Measurements from ENCODE around the gene ACOD1.
A peak's percentile ranks its signal among the peaks of the same experiment; 100 is the strongest.

Gene ACOD1

DNA sequence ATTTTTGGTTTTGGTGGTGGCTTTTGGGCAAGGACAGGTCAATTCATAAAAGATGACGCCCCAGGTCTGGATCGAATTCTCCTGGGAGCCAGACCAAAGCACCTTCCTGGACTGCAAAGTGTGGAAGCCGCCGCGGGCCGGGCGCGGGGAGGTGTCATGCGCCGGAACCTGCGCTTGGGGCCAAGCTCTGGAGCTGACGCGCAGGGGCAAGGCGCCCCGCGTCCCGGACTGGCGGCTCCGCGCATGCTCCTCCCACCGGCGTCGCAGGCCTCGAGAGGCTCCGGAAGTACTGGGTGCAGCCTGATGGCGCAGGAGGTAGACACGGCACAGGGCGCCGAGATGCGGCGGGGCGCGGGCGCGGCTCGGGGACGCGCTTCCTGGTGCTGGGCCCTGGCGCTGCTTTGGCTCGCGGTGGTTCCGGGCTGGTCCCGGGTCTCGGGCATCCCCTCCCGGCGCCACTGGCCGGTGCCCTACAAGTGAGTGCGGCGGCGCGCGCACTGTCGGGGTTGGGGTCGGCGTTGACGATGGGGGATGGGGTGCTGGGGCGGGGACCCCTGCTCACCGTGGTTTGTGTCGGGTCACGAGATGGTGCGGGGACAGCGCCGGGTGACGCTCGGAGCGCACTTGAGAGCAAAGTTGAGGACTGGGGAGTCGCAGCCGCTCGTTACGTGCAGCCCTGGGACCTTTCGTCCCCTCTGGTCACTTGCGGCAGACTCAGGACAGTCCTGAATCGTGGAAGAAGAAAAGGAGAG, 43.7 kb downstream of the ACOD1 start, which contains the start of gene CLN5:
CLN5 (plus strand) TSS at position 286 of the 752 bp plus-strand sequence; CDS start at position 304, 18 bp downstream.
- DNase-seq (ENCODE audit: low read depth, low spot score) = peak; percentile 90

DNA sequence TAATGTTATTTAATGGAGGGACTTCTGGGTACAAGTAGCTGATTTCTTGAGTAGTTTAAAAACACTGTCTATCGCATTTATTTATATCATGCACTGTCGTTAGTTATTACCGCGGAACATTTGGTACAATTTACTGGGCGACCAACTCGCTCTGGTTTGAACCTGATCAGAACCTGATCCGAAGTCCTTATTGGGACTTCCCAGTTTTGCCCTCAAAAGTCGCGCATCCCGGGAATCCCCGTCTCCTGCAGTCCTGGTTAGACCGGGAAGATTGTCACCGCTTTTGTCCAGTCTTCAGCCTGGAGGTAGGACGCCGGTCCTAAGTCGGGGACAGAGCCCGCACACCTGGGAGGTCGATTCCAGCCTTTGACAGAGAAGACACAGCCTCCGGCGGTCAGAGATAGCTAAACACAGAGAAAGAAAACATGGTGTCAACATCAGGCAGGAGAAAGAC, 44.3 kb downstream of the ACOD1 start:
- DNase-seq (ENCODE audit: low read depth, low spot score) = no peak

DNA sequence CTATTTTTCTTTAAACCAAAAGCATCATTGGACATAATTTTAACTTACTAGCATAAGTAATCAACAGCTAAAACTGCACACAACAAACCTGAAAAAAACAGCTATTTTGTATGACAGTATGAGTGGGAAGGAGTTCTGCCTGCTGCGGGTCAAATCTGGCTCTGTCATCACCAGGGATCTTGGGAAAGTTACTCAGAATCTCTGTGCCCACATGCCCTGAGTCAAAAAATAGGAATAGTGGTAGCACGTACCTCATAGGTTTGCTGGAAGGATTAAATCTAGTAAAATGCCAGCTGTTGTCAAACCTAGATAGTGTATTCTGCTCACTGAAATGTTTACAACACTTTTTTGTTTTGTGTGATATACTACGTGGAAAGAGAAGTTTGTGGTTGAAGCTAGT, 44.7 kb downstream of the ACOD1 start:
- DNase-seq (ENCODE audit: low read depth, low spot score) = no peak

GRCh38 chr13:76993473-76993872, 45.2 kb downstream of the ACOD1 start:
- no peak for DNase-seq (ENCODE audit: low read depth, low spot score)

DNA sequence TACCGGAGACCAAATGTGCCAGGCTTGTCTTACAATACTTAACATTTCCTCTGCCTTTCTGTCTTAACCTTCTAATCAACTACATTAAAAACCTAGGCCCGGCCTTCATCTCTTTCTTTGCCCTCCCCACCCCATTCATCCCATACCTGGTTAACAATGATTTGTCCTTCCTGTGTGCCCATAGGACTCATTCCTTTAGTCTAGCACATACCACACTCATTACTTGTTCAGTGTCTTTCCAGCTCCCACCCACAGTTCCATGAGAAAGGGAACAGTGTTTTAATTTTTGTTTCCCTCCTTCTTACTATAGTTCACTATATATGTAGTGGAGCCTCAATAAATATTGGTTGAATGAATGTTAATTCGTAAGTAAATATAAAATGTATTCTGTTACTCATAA, 46.0 kb downstream of the ACOD1 start:
- no peak for DNase-seq (ENCODE audit: low read depth, low spot score)

DNA sequence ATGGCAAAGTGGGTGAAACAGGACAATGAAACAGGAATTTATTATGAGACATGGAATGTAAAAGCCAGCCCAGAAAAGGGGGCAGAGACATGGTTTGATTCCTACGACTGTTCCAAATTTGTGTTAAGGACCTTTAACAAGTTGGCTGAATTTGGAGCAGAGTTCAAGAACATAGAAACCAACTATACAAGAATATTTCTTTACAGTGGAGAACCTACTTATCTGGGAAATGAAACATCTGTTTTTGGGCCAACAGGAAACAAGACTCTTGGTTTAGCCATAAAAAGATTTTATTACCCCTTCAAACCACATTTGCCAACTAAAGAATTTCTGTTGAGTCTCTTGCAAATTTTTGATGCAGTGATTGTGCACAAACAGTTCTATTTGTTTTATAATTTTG, 52.2 kb downstream of the ACOD1 start:
- DNase-seq (ENCODE audit: low read depth, low spot score) = no peak

DNA sequence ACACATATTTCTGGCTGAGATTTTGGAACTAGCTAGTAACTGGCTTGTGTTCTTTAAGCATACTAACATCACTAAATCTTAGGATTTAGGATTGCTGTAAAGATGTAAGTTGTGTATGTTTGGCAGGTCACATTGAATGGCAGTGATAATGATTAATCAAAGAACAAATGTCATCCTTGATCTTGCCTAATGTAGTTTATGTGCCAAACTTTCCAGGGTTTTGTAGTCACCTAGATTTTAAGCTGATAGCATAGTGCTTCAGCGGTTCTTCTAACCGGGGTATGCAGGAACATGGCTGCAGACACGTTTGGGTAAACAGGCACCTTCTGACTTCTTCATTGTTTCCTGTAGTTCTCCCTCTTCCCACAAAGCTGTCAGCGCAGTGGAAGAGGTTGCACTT, 53.2 kb downstream of the ACOD1 start:
- DNase-seq (ENCODE audit: low read depth, low spot score) = no peak

DNA sequence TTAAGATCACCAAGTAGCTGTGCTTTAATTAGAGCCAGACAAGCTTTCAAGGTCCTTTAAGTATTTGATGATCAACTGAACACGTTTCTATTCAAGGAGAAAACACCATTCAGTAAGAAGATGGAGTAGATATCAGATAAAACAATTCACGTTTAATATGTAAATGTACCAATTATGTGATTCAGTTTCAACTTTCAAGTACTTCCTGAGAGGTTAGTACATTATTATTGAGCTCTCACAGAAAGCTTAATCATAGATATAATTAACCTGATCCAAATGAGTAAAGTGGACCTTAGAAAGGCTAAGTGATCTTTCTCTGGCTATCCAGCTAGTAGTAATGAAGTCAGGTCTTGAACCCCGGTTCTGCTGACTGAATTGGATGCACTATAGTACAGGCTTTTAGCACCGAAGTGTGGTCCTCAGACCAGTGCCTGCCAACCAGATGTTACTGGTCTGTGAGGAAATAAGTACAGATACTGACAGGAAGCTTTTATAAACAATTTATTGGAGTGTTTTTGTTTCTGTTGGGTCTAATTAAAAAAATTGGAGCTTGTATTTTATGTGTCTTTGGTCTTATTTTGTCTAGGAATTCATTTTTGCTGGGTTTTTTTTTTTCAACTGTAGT, 53.8 kb downstream of the ACOD1 start:
- DNase-seq (ENCODE audit: low read depth, low spot score) = no peak

DNA sequence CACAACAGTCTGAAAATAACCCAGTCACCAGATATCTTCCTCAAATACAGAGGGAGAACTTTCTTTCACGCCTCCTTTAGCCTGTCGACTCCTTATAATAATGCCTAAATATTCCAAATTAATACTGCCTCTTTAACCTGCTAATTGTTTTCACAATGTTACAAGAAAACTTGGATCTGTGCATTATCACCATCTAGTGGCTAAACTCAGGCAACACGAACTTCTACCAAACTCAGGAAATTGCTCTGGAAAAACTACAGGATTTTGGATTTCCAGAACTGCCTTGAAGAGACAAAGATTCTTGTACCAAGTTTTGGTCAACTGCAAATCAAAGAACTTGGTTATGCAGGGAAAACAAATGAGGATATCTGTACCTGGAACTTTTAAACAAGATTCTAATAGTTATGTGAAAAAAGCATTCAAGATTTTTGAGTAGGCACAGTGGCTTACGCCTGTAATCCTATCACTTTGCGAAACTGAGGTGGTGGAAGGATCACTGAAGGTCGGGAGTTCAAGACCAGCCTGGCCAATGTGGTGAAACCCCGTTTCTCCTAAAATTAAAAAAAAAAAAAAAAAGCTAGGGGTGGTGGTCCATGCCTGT, 54.4 kb downstream of the ACOD1 start:
- DNase-seq (ENCODE audit: low read depth, low spot score) = no peak
